OCI-LY3 (cell line): ENCODE data around the gene CYTH3.

ENCODE experiments used
- EZH2phosphoT487 ChIP-seq: fragments of 200-600 bp; shearing (Covaris generic); IDR thresholded peaks from 2 replicates; pipeline ENCODE4 v1.6.1; 2018; ENCODE audit warnings: antibody characterized with exemption, mixed run types, low read depth
- TF ChIP-seq, protein P1 (sequence below): fragments of 200-600, 300-600 bp; sonication (generic); IDR thresholded peaks from 2 replicates; pipeline ENCODE4 v1.5.1; 2014; ENCODE audit warnings: antibody characterized with exemption, low read length, low read depth

DNA sequence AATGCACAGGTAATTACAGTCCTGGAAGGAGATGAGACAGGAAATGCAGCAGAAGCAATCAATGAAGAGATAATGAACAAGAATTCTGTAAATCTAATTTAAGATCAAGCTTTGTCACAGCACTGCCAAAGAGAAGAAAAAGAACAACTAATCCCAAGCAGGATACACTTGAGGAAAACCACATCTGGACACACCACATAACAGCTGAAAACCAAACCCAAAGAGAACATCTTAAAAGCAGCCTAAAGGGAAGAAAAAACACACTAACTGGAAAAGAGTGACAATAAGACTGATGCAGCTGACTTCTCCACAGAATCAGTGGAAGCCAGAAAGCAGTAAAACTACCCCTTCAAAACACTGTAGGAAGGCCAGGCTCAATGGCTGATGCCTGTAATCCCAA is 10.2 kb downstream of the CYTH3 start:
- TF ChIP-seq, protein P1, sequence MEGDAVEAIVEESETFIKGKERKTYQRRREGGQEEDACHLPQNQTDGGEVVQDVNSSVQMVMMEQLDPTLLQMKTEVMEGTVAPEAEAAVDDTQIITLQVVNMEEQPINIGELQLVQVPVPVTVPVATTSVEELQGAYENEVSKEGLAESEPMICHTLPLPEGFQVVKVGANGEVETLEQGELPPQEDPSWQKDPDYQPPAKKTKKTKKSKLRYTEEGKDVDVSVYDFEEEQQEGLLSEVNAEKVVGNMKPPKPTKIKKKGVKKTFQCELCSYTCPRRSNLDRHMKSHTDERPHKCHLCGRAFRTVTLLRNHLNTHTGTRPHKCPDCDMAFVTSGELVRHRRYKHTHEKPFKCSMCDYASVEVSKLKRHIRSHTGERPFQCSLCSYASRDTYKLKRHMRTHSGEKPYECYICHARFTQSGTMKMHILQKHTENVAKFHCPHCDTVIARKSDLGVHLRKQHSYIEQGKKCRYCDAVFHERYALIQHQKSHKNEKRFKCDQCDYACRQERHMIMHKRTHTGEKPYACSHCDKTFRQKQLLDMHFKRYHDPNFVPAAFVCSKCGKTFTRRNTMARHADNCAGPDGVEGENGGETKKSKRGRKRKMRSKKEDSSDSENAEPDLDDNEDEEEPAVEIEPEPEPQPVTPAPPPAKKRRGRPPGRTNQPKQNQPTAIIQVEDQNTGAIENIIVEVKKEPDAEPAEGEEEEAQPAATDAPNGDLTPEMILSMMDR = no peak
- no peak for TF ChIP-seq EZH2phosphoT487
